SU-DHL-6 (cell line): ENCODE data around the gene PRSS2.
A peak's percentile ranks its signal among the peaks of the same experiment; 100 is the strongest.

Source experiments
- H2AFZ ChIP-seq: fragments of 200-600 bp; sonication (generic); 2 replicates; pipeline ENCODE4 v1.6.1; 2014; ENCODE audit warnings: low read depth, mild to moderate bottlenecking, moderate library complexity, mixed read lengths, antibody characterized with exemption, low read length; ENCODE audit not compliant: severe bottlenecking
- H3F3A ChIP-seq: fragments of 200-600 bp; shearing (Covaris generic); 2 replicates; pipeline ENCODE4 v1.6.0; 2016; ENCODE audit warnings: antibody characterized with exemption, mild to moderate bottlenecking; ENCODE audit not compliant: insufficient read depth
- H3K27ac ChIP-seq: fragments of 200-600 bp; sonication (generic); 2 replicates; pipeline ENCODE4 v1.5.1; 2016; ENCODE audit warnings: low read depth, mild to moderate bottlenecking, low read length, moderate library complexity, mixed read lengths
- H3K27me3 ChIP-seq: fragments of 200-600 bp; sonication (generic), shearing (Covaris generic); 2 replicates; pipeline ENCODE4 v1.6.0; 2014; ENCODE audit warnings: mild to moderate bottlenecking, low read length
- H3K36me3 ChIP-seq: fragments of 200-600 bp; sonication (generic); 2 replicates; pipeline ENCODE4 v1.6.1; 2014; ENCODE audit warnings: mild to moderate bottlenecking, low read length, mixed read lengths
- H3K4me2 ChIP-seq: fragments of 300-600, 200-600 bp; shearing (Covaris generic), sonication (generic); 2 replicates; pipeline ENCODE4 v1.6.0; 2014; ENCODE audit warnings: low read length, low read depth, mild to moderate bottlenecking; ENCODE audit not compliant: poor library complexity, severe bottlenecking
- H3K4me3 ChIP-seq: fragments of 200-600 bp; sonication (generic); 2 replicates; pipeline ENCODE4 v1.5.1; 2014; ENCODE audit warnings: antibody characterized with exemption, low read length, mild to moderate bottlenecking, mixed read lengths; ENCODE audit not compliant: insufficient read depth, poor library complexity, severe bottlenecking
- H3K79me2 ChIP-seq: fragments of 200-600 bp; sonication (generic); 2 replicates; pipeline ENCODE4 v1.6.1; 2014; ENCODE audit warnings: mild to moderate bottlenecking, low read length, moderate library complexity; ENCODE audit not compliant: insufficient read depth
- H3K9ac ChIP-seq: fragments of 200-600 bp; sonication (generic); 2 replicates; pipeline ENCODE4 v1.7.0; 2014; ENCODE audit warnings: mild to moderate bottlenecking, low read length
- H3K9me2 ChIP-seq: fragments of 200-600 bp; sonication (generic); replicated peaks from 2 replicates; pipeline ENCODE4 v1.6.1; 2014; ENCODE audit warnings: low read length; ENCODE audit not compliant: insufficient read depth
- H3K9me3 ChIP-seq: fragments of 200-600 bp; sonication (generic); 2 replicates; pipeline ENCODE4 v1.6.1; 2014; ENCODE audit warnings: low read length, mixed read lengths; ENCODE audit not compliant: insufficient read depth
- H4K20me1 ChIP-seq: fragments of 200-600 bp; sonication (generic); 2 replicates; pipeline ENCODE4 v1.6.1; 2014; ENCODE audit warnings: low read depth, mild to moderate bottlenecking, antibody characterized with exemption, low read length, moderate library complexity, mixed read lengths
- EZH2phosphoT487 ChIP-seq: fragments of 200-600 bp; sonication (generic), shearing (Covaris generic); conservative IDR thresholded peaks from 2 replicates; pipeline ENCODE4 v1.6.1; 2018; ENCODE audit warnings: mild to moderate bottlenecking, antibody characterized with exemption, low read length, moderate library complexity, mixed read lengths
- TF ChIP-seq, protein P1 (sequence below): fragments of 200-600 bp; sonication (generic); IDR thresholded peaks from one replicate; pipeline ENCODE4 v1.5.1; 2017; ENCODE audit warnings: antibody characterized with exemption, mild to moderate bottlenecking, low read length, moderate library complexity; ENCODE audit not compliant: insufficient read depth, poor library complexity, severe bottlenecking

The PRSS2 gene

DNA sequence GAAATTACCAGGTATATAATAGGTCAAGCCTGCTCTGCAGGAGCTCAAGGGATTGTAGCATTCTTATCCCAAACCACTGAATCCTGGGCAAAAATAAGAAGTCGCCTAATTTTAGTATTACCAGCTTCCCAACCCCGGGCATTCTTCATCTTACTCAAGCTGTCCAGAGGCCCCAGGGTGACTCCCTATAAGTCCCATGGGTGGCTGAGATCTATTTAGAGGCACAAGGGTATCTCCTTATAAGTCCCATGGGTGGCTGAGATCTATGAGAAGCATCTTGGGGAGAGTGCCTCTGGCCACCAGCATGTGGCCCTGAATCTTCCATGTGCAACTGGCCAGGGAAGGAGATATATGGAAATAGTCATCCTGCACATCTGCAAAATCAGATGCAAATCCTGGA is 38.9 kb downstream of the PRSS2 start:
- Histone ChIP-seq H3K9me3 (no peaks in the 10 kb centered on the region), H3F3A (peaks cover 27% of the 10 kb centered on the region), H3K79me2 (no peaks in the 10 kb centered on the region), H3K27ac (peak overlapping the region; percentile 94), H3K9ac (peak overlapping the region; percentile 56), H3K4me2 (peak overlapping the region; percentile 75), H2AFZ (no peak overlapping the region), H3K4me3 (peak overlapping the region; percentile 25), H3K27me3 (no peaks in the 10 kb centered on the region), H3K36me3 (no peaks in the 10 kb centered on the region), H4K20me1 (no peaks in the 10 kb centered on the region), H3K9me2 (no peaks in the 10 kb centered on the region)
- TF ChIP-seq, protein P1, sequence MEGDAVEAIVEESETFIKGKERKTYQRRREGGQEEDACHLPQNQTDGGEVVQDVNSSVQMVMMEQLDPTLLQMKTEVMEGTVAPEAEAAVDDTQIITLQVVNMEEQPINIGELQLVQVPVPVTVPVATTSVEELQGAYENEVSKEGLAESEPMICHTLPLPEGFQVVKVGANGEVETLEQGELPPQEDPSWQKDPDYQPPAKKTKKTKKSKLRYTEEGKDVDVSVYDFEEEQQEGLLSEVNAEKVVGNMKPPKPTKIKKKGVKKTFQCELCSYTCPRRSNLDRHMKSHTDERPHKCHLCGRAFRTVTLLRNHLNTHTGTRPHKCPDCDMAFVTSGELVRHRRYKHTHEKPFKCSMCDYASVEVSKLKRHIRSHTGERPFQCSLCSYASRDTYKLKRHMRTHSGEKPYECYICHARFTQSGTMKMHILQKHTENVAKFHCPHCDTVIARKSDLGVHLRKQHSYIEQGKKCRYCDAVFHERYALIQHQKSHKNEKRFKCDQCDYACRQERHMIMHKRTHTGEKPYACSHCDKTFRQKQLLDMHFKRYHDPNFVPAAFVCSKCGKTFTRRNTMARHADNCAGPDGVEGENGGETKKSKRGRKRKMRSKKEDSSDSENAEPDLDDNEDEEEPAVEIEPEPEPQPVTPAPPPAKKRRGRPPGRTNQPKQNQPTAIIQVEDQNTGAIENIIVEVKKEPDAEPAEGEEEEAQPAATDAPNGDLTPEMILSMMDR: no peak
- TF ChIP-seq EZH2phosphoT487: no peak

DNA sequence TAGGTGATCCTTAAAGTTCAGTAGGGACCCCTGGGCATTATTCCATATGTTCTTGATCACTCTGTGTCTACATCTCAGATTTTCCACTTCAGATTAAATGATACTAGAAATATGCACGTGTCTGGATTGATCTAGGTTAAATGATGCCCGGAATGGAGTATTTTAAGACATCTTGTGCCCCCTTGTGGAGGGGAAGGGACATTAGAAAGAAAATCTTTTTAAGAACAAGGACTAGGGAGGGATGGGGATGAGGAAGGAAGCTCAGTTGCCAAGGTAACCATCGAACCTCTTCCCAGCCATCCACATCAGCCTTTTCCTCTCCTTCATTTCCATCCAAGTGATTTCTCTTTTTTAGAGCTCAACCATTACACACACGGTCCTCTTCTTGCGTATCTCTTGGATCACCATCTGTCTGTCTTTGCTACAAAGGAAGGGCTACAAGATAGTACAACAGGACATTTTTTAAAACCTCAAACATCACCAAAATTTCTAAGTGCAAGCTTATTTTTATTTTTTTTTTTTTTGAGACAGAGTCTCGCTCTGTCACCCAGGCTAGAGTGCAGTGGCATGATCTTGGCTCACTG is 40.5 kb downstream of the PRSS2 start:
- TF ChIP-seq EZH2phosphoT487: no peak
- TF ChIP-seq, protein P1: peak; percentile 62
- Histone ChIP-seq H3K27me3 (no peaks in the 10 kb centered on the region), H3K9me2 (no peaks in the 10 kb centered on the region), H3F3A (peaks cover 27% of the 10 kb centered on the region), H3K27ac (peak overlapping the region; percentile 94; the same call in 1 of the 2 replicates), H3K9me3 (no peaks in the 10 kb centered on the region), H2AFZ (no peak overlapping the region), H4K20me1 (no peaks in the 10 kb centered on the region), H3K4me3 (no peak overlapping the region), H3K36me3 (no peaks in the 10 kb centered on the region), H3K4me2 (peak overlapping the region; percentile 75), H3K79me2 (no peaks in the 10 kb centered on the region), H3K9ac (no peak overlapping the region)

DNA sequence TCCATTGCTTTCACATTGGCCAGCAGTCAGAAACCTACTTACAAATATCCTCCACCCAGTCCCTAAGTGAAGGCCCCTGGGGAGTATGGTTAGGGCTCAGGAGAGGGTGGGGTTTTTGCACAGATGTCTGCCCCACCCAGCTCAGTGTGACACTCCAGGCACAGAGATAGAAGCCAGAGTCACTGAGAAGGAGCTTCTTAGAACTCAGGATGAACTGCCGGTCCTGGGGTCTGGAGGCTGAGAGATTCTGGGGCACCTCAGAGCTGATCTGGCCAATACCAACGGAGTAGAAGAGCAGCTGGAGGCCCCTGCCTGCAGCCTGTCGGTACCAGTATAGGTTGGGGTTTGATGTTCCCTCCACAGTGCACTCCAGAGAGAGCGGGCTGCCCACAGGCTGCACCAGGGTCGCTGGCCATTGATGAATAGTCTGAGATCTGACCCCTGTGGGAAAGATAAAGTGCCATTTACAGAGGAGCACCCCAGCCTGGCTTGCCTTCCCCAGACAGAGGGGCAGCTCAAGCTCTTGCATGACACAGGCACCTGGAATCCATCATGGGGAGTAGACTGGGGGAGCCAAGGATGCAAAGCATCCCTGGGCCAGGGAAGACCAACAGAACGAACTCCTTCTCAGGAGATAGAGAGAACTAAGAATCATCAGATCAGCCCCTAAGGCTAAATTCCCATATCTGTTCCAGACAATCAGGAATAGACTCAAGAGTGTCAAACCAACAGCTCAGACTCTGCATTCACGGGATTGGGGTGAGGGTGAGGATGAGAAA is 41.9 kb downstream of the PRSS2 start:
- H3K27me3 ChIP-seq: no peaks in the 10 kb centered on the region
- H4K20me1 ChIP-seq: no peaks in the 10 kb centered on the region
- H2AFZ ChIP-seq: no peak overlapping the region
- H3K27ac ChIP-seq: no peak overlapping the region
- H3K9me2 ChIP-seq: no peaks in the 10 kb centered on the region
- no peaks in the 10 kb centered on the region for H3K9me3 ChIP-seq
- H3K9ac ChIP-seq: no peak overlapping the region
- no peaks in the 10 kb centered on the region for H3K36me3 ChIP-seq
- TF ChIP-seq, protein P1: no peak
- no peak for TF ChIP-seq EZH2phosphoT487
- no peaks in the 10 kb centered on the region for H3K79me2 ChIP-seq
- H3K4me2 ChIP-seq: no peak overlapping the region
- no peak overlapping the region for H3K4me3 ChIP-seq
- H3F3A ChIP-seq: peaks cover 27% of the 10 kb centered on the region
